A673 (cell line): ENCODE data around the gene CTSW.

Experiments
- EZH2 ChIP-seq: fragments of 200-600 bp; sonication (generic); IDR thresholded peaks from 2 replicates; pipeline ENCODE4 v1.6.1; 2017; ENCODE audit warnings: borderline replicate concordance, low read depth, mild to moderate bottlenecking, mixed read lengths, antibody characterized with exemption, low read length; ENCODE audit not compliant: poor library complexity, severe bottlenecking
- TF ChIP-seq, protein P1 (sequence below): fragments of 300-800, 200-600 bp; sonication (generic); conservative IDR thresholded peaks from 2 replicates; pipeline ENCODE4 v1.5.1; 2017; ENCODE audit warnings: low read depth, mild to moderate bottlenecking, antibody characterized with exemption, low read length, moderate library complexity, mixed read lengths

DNA sequence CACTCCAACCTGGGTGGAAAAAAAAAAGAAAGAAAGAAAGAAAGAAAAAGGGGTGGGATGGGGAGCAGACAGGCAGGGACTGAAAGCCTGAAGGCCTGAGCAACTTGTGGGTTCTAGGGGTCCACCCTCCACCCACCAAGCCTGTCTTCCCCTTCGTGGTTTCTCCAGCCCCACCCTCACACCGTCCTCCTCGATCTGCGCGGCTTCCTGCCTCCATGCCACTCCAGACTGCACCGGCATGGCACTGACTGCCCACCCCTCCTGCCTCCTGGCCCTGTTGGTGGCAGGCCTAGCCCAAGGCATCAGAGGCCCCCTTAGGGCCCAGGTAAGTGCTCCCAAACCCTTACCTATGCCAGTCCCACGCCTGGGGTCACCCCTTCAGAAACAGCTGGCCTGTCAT is at the start of gene CTSW:
- TF ChIP-seq, protein P1, sequence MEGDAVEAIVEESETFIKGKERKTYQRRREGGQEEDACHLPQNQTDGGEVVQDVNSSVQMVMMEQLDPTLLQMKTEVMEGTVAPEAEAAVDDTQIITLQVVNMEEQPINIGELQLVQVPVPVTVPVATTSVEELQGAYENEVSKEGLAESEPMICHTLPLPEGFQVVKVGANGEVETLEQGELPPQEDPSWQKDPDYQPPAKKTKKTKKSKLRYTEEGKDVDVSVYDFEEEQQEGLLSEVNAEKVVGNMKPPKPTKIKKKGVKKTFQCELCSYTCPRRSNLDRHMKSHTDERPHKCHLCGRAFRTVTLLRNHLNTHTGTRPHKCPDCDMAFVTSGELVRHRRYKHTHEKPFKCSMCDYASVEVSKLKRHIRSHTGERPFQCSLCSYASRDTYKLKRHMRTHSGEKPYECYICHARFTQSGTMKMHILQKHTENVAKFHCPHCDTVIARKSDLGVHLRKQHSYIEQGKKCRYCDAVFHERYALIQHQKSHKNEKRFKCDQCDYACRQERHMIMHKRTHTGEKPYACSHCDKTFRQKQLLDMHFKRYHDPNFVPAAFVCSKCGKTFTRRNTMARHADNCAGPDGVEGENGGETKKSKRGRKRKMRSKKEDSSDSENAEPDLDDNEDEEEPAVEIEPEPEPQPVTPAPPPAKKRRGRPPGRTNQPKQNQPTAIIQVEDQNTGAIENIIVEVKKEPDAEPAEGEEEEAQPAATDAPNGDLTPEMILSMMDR = no peak
- TF ChIP-seq EZH2 = no peak
